PC-9 (cell line): Measurements from ENCODE around the gene SLC35F3.

Experiments used
- CTCF ChIP-seq: fragments of 200-600 bp; sonication (generic); conservative IDR thresholded peaks from 2 replicates; pipeline ENCODE4 v1.6.1; 2017; ENCODE audit warnings: mixed run types, antibody characterized with exemption, mild to moderate bottlenecking, moderate library complexity
- EZH2 ChIP-seq: fragments of 200-600 bp; sonication (generic); IDR thresholded peaks from 2 replicates; pipeline ENCODE4 v1.8.0; 2017; ENCODE audit warnings: antibody characterized with exemption, low read depth

DNA sequence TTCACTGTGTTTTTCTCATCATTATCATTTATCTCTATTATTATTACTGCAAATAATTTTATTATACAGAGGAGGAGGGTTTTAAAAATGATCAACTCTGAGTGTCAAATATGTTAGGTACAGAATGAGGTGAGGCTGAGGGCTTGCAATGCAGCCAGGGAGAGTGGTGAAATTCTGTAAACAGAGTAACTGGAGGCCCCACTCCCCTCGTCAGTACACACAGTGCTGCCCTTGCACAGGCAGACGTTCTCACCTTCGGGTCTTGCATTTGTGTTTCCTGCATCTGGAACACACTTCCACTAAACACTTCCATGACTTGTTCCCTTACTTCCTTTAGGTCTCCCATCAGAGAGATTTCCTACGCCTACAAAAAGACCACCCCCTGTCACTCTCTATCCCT is 444.5 kb downstream of the SLC35F3 start:
- TF ChIP-seq CTCF = no peak
- TF ChIP-seq EZH2 = no peak
